Left hindlimb (tissue), 1 donor: Measurements from ENCODE around the gene ANKRD6.

ENCODE experiments used
- DNase-seq: peaks from one replicate; pipeline ENCODE4 v3.0.0-alpha.2; 2018

The ANKRD6 gene

GRCh38 chr6:89662659-89663223, 229.8 kb downstream of the ANKRD6 start:
- no peak for DNase-seq

DNA sequence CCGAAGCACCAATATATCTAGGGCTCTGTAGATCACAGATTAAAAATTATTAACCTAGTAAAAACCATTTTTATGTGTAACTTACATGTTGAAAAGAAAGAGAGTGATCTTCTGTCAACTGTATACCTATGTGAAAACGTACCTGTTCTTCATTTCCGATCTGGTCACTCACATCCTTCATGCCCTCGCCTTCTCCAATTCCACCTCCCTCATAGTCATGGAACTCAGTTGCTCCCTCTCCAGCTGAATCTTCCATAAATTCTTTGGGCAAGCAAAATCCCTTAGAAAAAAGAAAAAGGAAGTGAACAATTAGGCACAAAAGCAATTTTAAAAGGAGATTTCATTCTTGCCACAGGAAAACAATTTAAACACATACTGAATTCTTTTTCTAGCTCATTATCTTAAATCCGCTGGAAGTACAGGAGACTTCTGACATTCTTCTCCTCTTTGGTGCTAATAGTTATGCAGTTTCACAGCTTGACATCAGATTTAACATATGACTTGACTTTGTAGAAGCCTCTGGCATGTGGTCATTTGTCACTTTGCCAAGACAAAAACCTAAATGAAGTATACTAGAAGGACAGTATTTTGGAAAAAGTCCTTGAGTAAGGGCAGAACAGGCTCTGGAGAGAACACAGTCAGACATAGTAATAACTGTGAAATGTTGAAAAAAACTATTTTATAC, 235.1 kb downstream of the ANKRD6 start:
- no peak for DNase-seq

DNA sequence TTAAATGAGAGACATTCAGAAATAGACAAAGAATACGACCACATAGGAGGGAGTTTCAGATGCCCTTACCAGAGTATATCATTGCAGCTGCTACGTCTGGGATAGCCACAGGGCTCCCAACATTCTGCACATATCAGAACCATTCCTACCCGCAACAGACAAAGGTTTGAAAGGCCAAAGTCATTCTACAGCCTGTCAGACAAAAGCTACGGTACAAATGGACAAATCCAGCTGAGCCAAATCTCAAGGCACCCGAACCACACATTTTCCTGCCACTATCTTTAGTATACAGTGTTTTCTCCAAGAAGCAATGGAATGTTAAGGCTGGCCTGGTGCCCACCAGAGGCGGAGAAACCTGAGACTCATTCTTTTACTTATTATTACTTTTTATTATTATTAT, 236.1 kb downstream of the ANKRD6 start:
- no peak for DNase-seq

DNA sequence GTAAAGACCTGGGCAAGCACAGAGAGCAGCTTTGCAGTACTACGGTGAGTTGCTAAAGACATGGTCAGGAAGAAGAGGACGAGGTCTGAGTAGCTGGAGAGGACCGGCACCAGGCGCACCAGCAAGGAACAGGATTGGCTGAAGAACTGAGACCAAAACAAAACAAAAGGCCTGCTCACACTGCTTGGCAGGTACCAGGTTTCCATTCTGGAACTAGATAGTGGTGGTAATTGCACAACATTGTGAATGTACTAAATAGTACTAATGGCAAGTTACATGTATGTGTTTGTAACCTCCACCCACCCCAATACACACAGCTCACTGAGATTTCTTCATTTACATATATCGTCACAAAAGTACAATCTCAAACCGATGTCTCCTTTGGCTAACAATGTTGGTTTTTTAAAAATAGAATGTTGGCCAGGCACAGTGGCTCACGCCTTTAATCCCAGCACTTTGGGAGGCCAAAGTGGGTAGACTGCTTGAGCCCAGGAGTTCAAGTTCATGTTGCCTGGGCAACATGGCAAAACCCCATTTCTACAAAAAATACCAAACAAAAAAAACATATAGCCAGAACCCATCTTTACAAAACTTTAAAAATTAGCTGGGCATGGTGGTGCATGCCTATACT, 238.1 kb downstream of the ANKRD6 start:
- DNase-seq: no peak

DNA sequence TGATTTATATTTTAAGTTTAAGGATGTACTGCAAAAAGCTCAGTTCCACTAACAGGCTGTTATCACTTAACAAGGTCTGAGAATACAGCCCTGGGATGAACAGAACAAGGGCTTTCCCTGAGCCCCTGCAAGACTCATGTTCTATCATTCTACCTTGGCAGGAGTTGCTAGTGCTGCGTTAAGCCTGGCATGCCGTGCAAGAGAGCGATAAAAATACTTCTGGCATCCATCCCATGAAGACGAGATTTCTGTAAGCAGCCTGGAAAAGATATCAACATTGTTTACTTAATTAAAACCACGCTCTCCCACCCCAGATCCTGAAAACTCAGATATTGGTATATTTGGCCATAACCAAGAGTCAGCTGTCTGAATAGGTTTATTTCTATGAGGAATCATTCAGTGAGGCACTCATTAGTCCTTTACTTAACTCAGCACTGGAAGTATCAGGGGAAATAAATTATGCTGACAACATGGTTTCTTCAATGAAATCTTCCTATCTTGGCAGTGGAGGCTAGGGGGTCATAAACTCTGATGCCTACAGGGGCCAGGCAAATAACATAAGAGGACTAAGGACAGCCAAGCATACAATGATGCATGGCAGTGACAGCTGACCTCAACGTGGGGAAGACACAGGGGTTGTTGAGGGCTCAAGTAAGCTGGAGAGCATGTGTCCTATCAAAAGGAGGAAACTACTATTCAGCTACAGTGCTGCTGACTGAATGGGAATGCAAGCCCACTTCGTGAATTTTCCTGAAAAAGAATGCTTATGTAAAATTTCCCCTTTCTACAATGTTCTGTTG, 243.2 kb downstream of the ANKRD6 start:
- no peak for DNase-seq

DNA sequence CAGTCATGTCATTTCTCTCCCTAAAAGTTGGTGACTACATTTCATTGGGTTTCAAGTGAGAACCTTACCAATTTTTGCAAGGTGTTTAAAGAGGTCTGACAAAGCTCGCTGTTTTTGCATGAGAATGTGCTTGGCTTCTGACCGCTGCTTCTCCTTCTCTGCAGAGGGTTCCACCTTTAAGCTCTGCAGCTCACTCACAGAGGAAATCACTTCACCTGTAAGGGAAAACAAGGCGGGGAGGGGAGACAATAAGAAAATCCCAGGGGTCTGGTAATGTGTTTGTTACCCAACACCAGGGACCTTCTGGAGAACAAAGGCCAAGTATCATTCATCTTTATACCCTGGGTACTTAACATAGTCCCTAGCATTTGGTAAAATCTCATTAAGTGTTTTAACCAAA, 245.6 kb downstream of the ANKRD6 start:
- no peak for DNase-seq

- no peak for DNase-seq
These were observed 246.5 kb downstream of the ANKRD6 start for GRCh38 chr6:89679215-89680120.

DNA sequence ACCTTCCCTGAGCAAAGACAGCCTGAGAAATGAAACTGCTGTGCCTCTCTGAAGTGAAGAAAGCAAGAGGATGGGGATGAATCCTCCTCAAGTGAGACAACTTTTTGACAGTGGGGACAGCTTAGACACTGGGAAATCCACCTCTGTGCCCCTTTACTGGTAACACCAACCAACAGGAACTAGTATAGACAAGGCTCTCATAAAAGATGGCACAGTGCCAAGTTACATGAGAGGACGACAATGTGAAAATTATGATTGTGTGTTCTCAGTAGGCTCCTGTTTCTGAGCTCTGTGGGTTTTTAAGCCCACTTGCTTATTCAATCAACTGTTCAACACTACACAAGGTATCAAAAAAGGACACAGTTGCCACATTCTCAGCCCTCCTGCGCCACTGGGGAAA, 247.2 kb downstream of the ANKRD6 start:
- no peak for DNase-seq

- DNase-seq: no peak
These were observed 247.6 kb downstream of the ANKRD6 start for GRCh38 chr6:89680551-89680950.

GRCh38 chr6:89681983-89682564, 249.1 kb downstream of the ANKRD6 start:
- DNase-seq: no peak

DNA sequence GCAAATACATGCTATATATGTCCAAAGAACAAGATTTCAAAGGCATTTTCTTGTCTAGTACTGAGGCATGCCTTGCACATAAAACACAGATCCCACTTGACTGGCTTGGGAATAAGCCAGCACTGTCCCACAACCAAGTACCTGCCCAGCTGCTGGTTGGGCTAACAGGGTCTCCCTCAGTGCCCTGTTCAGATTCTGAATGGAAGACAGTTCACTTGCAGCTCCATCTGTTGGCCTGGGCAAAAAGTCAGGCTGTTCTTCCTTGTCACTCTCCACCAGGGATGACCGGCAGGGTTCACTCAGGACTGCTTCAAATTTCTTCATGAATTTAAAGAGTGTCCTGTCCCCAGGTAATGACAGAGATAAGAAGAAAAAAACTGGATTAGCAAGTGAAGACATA, 250.0 kb downstream of the ANKRD6 start:
- DNase-seq: no peak
